Mesendoderm (in vitro differentiated cells): Measurements from ENCODE around the gene ACSM3.

ENCODE experiments used
- DNase-seq: peaks from one replicate; pipeline ENCODE4 v3.0.0; 2013
- H2AK5ac ChIP-seq: 2 replicates; pipeline ENCODE4 v1.6.1; 2013; ENCODE audit warnings: low read length, inconsistent platforms
- H2BK120ac ChIP-seq: 2 replicates; pipeline ENCODE4 v1.6.1; 2013; ENCODE audit warnings: low read depth, mild to moderate bottlenecking, low read length, moderate library complexity, mixed read lengths
- H2BK15ac ChIP-seq: replicated peaks from 2 replicates; pipeline ENCODE4 v1.6.1; 2013; ENCODE audit warnings: low read depth, mild to moderate bottlenecking, moderate library complexity
- H2BK5ac ChIP-seq: 2 replicates; pipeline ENCODE4 v1.6.1; 2013; ENCODE audit warnings: low read length, inconsistent platforms
- H3K18ac ChIP-seq: 2 replicates; pipeline ENCODE4 v1.6.1; 2013; ENCODE audit warnings: mild to moderate bottlenecking, low read length, mixed read lengths
- H3K23ac ChIP-seq: one replicate; pipeline ENCODE4 v1.6.1; 2013; ENCODE audit warnings: low read length
- H3K27ac ChIP-seq: 2 replicates; pipeline ENCODE4 v1.5.1; 2013; ENCODE audit warnings: low read depth, mild to moderate bottlenecking, inconsistent platforms, low read length, moderate library complexity
- H3K27me3 ChIP-seq: 2 replicates; pipeline ENCODE4 v1.6.1; 2013; ENCODE audit warnings: low read length, control low read depth, mild to moderate bottlenecking, inconsistent platforms; ENCODE audit not compliant: insufficient read depth, poor library complexity
- H3K36me3 ChIP-seq: 2 replicates; pipeline ENCODE4 v1.6.1; 2013; ENCODE audit warnings: low read length, inconsistent platforms; ENCODE audit not compliant: control insufficient read depth, insufficient read depth
- H3K4ac ChIP-seq: one replicate; pipeline ENCODE4 v1.6.1; 2013; ENCODE audit warnings: low read depth, mild to moderate bottlenecking, low read length, moderate library complexity
- H3K4me1 ChIP-seq: 2 replicates; pipeline ENCODE4 v1.6.1; 2013; ENCODE audit warnings: low read depth, low read length, inconsistent platforms; ENCODE audit not compliant: control insufficient read depth
- H3K4me2 ChIP-seq: 2 replicates; pipeline ENCODE4 v1.6.1; 2013; ENCODE audit warnings: low read length
- H3K4me3 ChIP-seq: 2 replicates; pipeline ENCODE4 v1.5.1; 2013; ENCODE audit warnings: mild to moderate bottlenecking, low read length
- H3K56ac ChIP-seq: one replicate; pipeline ENCODE4 v1.6.1; 2013; ENCODE audit warnings: low read length
- H3K79me1 ChIP-seq: 2 replicates; pipeline ENCODE4 v1.6.1; 2013; ENCODE audit warnings: low read length, inconsistent platforms
- H3K79me2 ChIP-seq: 2 replicates; pipeline ENCODE4 v1.6.1; 2013; ENCODE audit warnings: mild to moderate bottlenecking, low read length; ENCODE audit not compliant: control insufficient read depth, insufficient read depth
- H3K9ac ChIP-seq: 2 replicates; pipeline ENCODE4 v1.6.1; 2013; ENCODE audit warnings: low read length, inconsistent platforms
- H4K5ac ChIP-seq: one replicate; pipeline ENCODE4 v1.6.1; 2013; ENCODE audit warnings: low read length
- H4K8ac ChIP-seq: one replicate; pipeline ENCODE4 v1.6.1; 2013; ENCODE audit warnings: low read depth, mild to moderate bottlenecking, control low read depth, low read length, moderate library complexity
- WGBS: extraction: QIAGEN DNeasy Blood & Tissue Kit; methylation state at CpG from one replicate; pipeline ENCODE4 v1.1.7; 2013; ENCODE audit warnings: low lambda C conversion rate, missing lambda C conversion rate; ENCODE audit not compliant: insufficient coverage; ENCODE audit errors: extremely low coverage; 5-methylcytosine and 5-hydroxymethylcytosine counted together

Gene ACSM3

GRCh38 chr16:20838240-20838639 lies 74.4 kb downstream of the ACSM3 start:
- Histone ChIP-seq H2BK120ac (no peak overlapping the region), H3K36me3 (peaks cover 2% of the 10 kb centered on the region)
- no CpG with 5 or more reads among the region's 1 CpG for WGBS

GRCh38 chr16:20839504-20839903 lies 75.7 kb downstream of the ACSM3 start:
- no peak overlapping the region for H3K18ac ChIP-seq
- H3K4me1 ChIP-seq = no peaks in the 10 kb centered on the region
- H3K4ac ChIP-seq = no peak overlapping the region
- H3K27ac ChIP-seq = no peak overlapping the region
- H3K79me1 ChIP-seq = no peaks in the 10 kb centered on the region
- no peak for DNase-seq
- H3K4me2 ChIP-seq = no peak overlapping the region
- H4K5ac ChIP-seq = no peak overlapping the region
- H2BK15ac ChIP-seq = no peak overlapping the region
- H3K79me2 ChIP-seq = no peaks in the 10 kb centered on the region
- no peak overlapping the region for H3K23ac ChIP-seq
- no peak overlapping the region for H4K8ac ChIP-seq
- H3K9ac ChIP-seq = no peak overlapping the region
- no peaks in the 10 kb centered on the region for H3K27me3 ChIP-seq
- no peak overlapping the region for H2BK120ac ChIP-seq
- H2AK5ac ChIP-seq = no peak overlapping the region
- no peak overlapping the region for H3K4me3 ChIP-seq
- H3K56ac ChIP-seq = no peak overlapping the region
- peaks cover 2% of the 10 kb centered on the region for H3K36me3 ChIP-seq
- WGBS = no CpG with 5 or more reads among the region's 2 CpGs
- no peak overlapping the region for H2BK5ac ChIP-seq

More at GRCh38 chr16:20838240-20838639, 74.4 kb downstream of the ACSM3 start:
- Histone ChIP-seq H2BK15ac (no peak overlapping the region), H3K9ac (no peak overlapping the region), H3K4me3 (no peak overlapping the region), H4K5ac (no peak overlapping the region), H3K27ac (no peak overlapping the region), H2AK5ac (no peak overlapping the region), H4K8ac (no peak overlapping the region), H3K4me2 (no peak overlapping the region), H2BK5ac (no peak overlapping the region), H3K18ac (no peak overlapping the region), H3K23ac (no peak overlapping the region), H3K4me1 (no peaks in the 10 kb centered on the region), H3K4ac (no peak overlapping the region), H3K79me1 (no peaks in the 10 kb centered on the region), H3K79me2 (no peaks in the 10 kb centered on the region), H3K27me3 (no peaks in the 10 kb centered on the region), H3K56ac (no peak overlapping the region)
- DNase-seq = no peak

GRCh38 chr16:20844054-20844453 lies 80.2 kb downstream of the ACSM3 start:
- Histone ChIP-seq H3K18ac (no peak overlapping the region), H3K9ac (no peak overlapping the region), H3K79me2 (no peaks in the 10 kb centered on the region), H2BK15ac (no peak overlapping the region), H3K23ac (no peak overlapping the region), H2BK120ac (no peak overlapping the region), H4K5ac (no peak overlapping the region), H3K27ac (no peak overlapping the region), H3K4me3 (no peak overlapping the region), H3K56ac (no peak overlapping the region), H3K79me1 (no peaks in the 10 kb centered on the region), H3K27me3 (no peaks in the 10 kb centered on the region), H4K8ac (no peak overlapping the region), H3K4ac (no peak overlapping the region), H3K36me3 (peaks cover 2% of the 10 kb centered on the region), H3K4me2 (no peak overlapping the region), H2BK5ac (no peak overlapping the region), H3K4me1 (no peaks in the 10 kb centered on the region), H2AK5ac (no peak overlapping the region)
- no peak for DNase-seq
- no CpG with 5 or more reads among the region's 2 CpGs for WGBS

- Histone ChIP-seq H3K18ac (no peak overlapping the region), H3K27ac (no peak overlapping the region), H3K27me3 (no peaks in the 10 kb centered on the region), H3K9ac (no peak overlapping the region), H3K4me2 (no peak overlapping the region), H3K79me2 (no peaks in the 10 kb centered on the region), H3K36me3 (peaks cover 2% of the 10 kb centered on the region), H4K5ac (no peak overlapping the region), H3K79me1 (no peaks in the 10 kb centered on the region), H2BK120ac (no peak overlapping the region), H2BK5ac (no peak overlapping the region), H3K23ac (no peak overlapping the region), H2AK5ac (no peak overlapping the region), H3K4me3 (no peak overlapping the region), H3K4me1 (no peaks in the 10 kb centered on the region), H3K56ac (no peak overlapping the region), H4K8ac (no peak overlapping the region), H2BK15ac (no peak overlapping the region), H3K4ac (no peak overlapping the region)
- WGBS = no CpG with 5 or more reads among the region's 3 CpGs
- no peak for DNase-seq
Measured at GRCh38 chr16:20844588-20844987, 80.8 kb downstream of the ACSM3 start.

- Histone ChIP-seq H4K8ac (no peak overlapping the region), H3K4ac (no peak overlapping the region), H3K4me2 (no peak overlapping the region), H2BK15ac (no peak overlapping the region), H3K27ac (no peak overlapping the region), H3K23ac (no peak overlapping the region), H3K18ac (no peak overlapping the region), H2BK120ac (no peak overlapping the region), H4K5ac (no peak overlapping the region), H3K27me3 (no peaks in the 10 kb centered on the region), H2BK5ac (no peak overlapping the region), H2AK5ac (no peak overlapping the region), H3K36me3 (no peaks in the 10 kb centered on the region), H3K9ac (no peak overlapping the region), H3K56ac (no peak overlapping the region), H3K4me1 (no peaks in the 10 kb centered on the region), H3K4me3 (no peak overlapping the region), H3K79me2 (no peaks in the 10 kb centered on the region), H3K79me1 (no peaks in the 10 kb centered on the region)
- no CpG with 5 or more reads among the region's 6 CpGs for WGBS
- no peak for DNase-seq
Measured at GRCh38 chr16:20846030-20846429, 82.2 kb downstream of the ACSM3 start.

- Histone ChIP-seq H3K23ac (no peak overlapping the region), H2AK5ac (no peak overlapping the region), H2BK120ac (no peak overlapping the region), H3K79me2 (no peaks in the 10 kb centered on the region), H3K9ac (no peak overlapping the region), H2BK15ac (no peak overlapping the region), H3K4me1 (no peaks in the 10 kb centered on the region), H4K8ac (no peak overlapping the region), H3K36me3 (no peaks in the 10 kb centered on the region), H2BK5ac (no peak overlapping the region), H3K4ac (no peak overlapping the region), H3K27me3 (no peaks in the 10 kb centered on the region), H3K4me3 (no peak overlapping the region), H3K4me2 (no peak overlapping the region), H3K79me1 (no peaks in the 10 kb centered on the region), H3K27ac (no peak overlapping the region), H3K18ac (no peak overlapping the region), H3K56ac (no peak overlapping the region), H4K5ac (no peak overlapping the region)
- peak; percentile 54 for DNase-seq
Measured at GRCh38 chr16:20846551-20846950, 82.7 kb downstream of the ACSM3 start.
